Upper lobe of left lung (tissue), 6 donors: Measurements from ENCODE around the gene TSSK3. TPM values are rescaled to one million over a fixed set of nuclear protein-coding genes. Genes with fewer than 3 reads are reported as not detected.
A peak's percentile ranks its signal among the peaks of the same experiment; 100 is the strongest.
"Not testable (repeated sequence)": the region's sequence is repeated elsewhere in the genome, so short reads cannot be mapped to it uniquely, and the experiment has no call there.

Experiments
- ATAC-seq, 2 donors: fragments of 200-7000 bp; cut with Tn5 transposase; one replicate each; pipeline ENCODE4 v1.9.1; 2022; ENCODE audit warnings: mild to moderate bottlenecking in 2 of 2, moderate library complexity in 2 of 2; ENCODE audit not compliant: low FRiP score in 2 of 2
- DNase-seq, 2 donors: peaks; one replicate each; pipeline ENCODE4 v3.0.0-alpha.2; 2019 to 2020
- H3K27ac ChIP-seq, 4 donors: fragments of 200-600 bp; sonication (generic); one replicate each; pipeline ENCODE4 v1.5.1; 2016 to 2019
- H3K27me3 ChIP-seq, 4 donors: fragments of 200-600 bp; sonication (generic); one replicate each; pipeline ENCODE4 v1.5.1; 2017 to 2019
- H3K36me3 ChIP-seq, 4 donors: fragments of 200-600 bp; sonication (generic); one replicate each; pipeline ENCODE4 v1.5.1; 2016 to 2019
- H3K4me1 ChIP-seq, 4 donors: fragments of 200-600 bp; sonication (generic); one replicate each; pipeline ENCODE4 v1.5.1; 2018 to 2019
- H3K4me3 ChIP-seq, 4 donors: fragments of 200-600 bp; sonication (generic); one replicate each; pipeline ENCODE4 v1.5.1; 2017 to 2019; ENCODE audit warnings: mild to moderate bottlenecking in 2 of 4, moderate library complexity in 1 of 4
- H3K9me3 ChIP-seq, 4 donors: fragments of 200-600 bp; sonication (generic); one replicate each; pipeline ENCODE4 v1.5.1; 2018 to 2019
- CTCF ChIP-seq, 6 experiments: fragments of 450-650 bp in 4 of 6; fragments of 200-600 bp in 2 of 6; sonication (generic) in 2 of 6; IDR thresholded peaks; one replicate each; pipeline ENCODE4 v1.5.1; 2016 to 2019; ENCODE audit warnings: antibody characterized with exemption in 6 of 6
- EP300 ChIP-seq, 4 donors: sonication (generic); formaldehyde crosslinking; IDR thresholded peaks; one replicate each; pipeline ENCODE4 v1.5.1; 2017; ENCODE audit warnings: antibody characterized with exemption in 4 of 4, control low read depth in 2 of 4
- POLR2A ChIP-seq, 4 donors: fragments of 450-650 bp; IDR thresholded peaks; one replicate each; pipeline ENCODE4 v1.5.1; 2016 to 2017; ENCODE audit warnings: antibody characterized with exemption in 4 of 4, mild to moderate bottlenecking in 2 of 4
- POLR2AphosphoS5 ChIP-seq, 2 donors: sonication (generic); formaldehyde crosslinking; IDR thresholded peaks; one replicate each; pipeline ENCODE4 v1.5.1; 2017; ENCODE audit warnings: antibody characterized with exemption in 2 of 2
- WGBS, 2 donors: methylation state at CpG; one replicate each; pipeline ENCODE4 v1.1.5; 2017 to 2018; 5-methylcytosine and 5-hydroxymethylcytosine counted together
- total RNA-seq, 6 donors: library from RNA; depleted of rRNA in 4 of 6; stranded (reverse); fragments of >200 nt in 4 of 6; gene quantifications; one replicate each; pipeline versions ENCODE4 v1.1.0 to v1.2.1, GENCODE V29; 2016 to 2021
- donor health status: DM: no; HTN: no; CAD: no; lungs with moderate emphysema.
- donor health status: DM: no; HTN: yes; CAD: no; lungs with severe emphysema.

TSSK3 gene
- total RNA-seq, 6 donors from 2014 or later = 1.2 to 2.3 (median 1.8) TPM; not detected in 2

GRCh38 chr1:32393136-32393535, 30.8 kb downstream of the TSSK3 start:
- Histone ChIP-seq H3K27me3 (no peaks in the 10 kb centered on the region), H3K36me3 (peaks cover 3 to 38% (median 18%) of the 10 kb centered on the region in 4 donors), H3K9me3 (no peaks in the 10 kb centered on the region), H3K4me3 (peak overlapping the region in 3 of 4 donors; percentile 65 to 84 (median 74)), H3K4me1 (peaks cover 28 to 44% (median 34%) of the 10 kb centered on the region in 4 donors), H3K27ac (peak overlapping the region; percentile 89 to 98 (median 92))
- WGBS, 2 donors = 67 to 79% methylated on average over 1 of the region's 1 CpG
- no peak for ATAC-seq
- TF ChIP-seq POLR2AphosphoS5 (IDR thresholded peaks at IDR 0.05) = no peak
- no peak for TF ChIP-seq EP300 (IDR thresholded peaks at IDR 0.05)
- TF ChIP-seq POLR2A (IDR thresholded peaks at IDR 0.05) = no peak
- TF ChIP-seq CTCF (IDR thresholded peaks at IDR 0.05) = no peak
- no peak for DNase-seq

- DNase-seq (peak in 1 of 2 donors; percentile 68), ATAC-seq (peak; percentile 40 to 47)
- 1 to 3% methylated on average over 15 of the region's 15 CpGs for WGBS, 2 donors
- Histone ChIP-seq H3K4me3 (peak overlapping the region; percentile 65 to 84 (median 79)), H3K4me1 (peaks cover 28 to 44% (median 34%) of the 10 kb centered on the region in 4 donors), H3K27me3 (no peaks in the 10 kb centered on the region), H3K9me3 (no peaks in the 10 kb centered on the region), H3K36me3 (peaks cover 3 to 32% (median 16%) of the 10 kb centered on the region in 4 donors), H3K27ac (peak overlapping the region; percentile 89 to 98 (median 92))
- TF ChIP-seq CTCF (IDR thresholded peaks at IDR 0.05) = no peak
- no peak for TF ChIP-seq POLR2A (IDR thresholded peaks at IDR 0.05)
- TF ChIP-seq EP300 (IDR thresholded peaks at IDR 0.05) = no peak
- TF ChIP-seq POLR2AphosphoS5 (IDR thresholded peaks at IDR 0.05) = no peak
Measured at GRCh38 chr1:32393832-32394140, 31.4 kb downstream of the TSSK3 start.

GRCh38 chr1:32394141-32394889, 32.0 kb downstream of the TSSK3 start, which contains the start of gene BSDC1:
BSDC1 (minus strand) TSS chr1:32394441; CDS start chr1:32394414, 27 bp downstream.
- H3K36me3 ChIP-seq = peaks cover 2 to 27% (median 13%) of the 10 kb centered on the region in 4 donors
- 1 to 2% methylated on average over 36 to 47 of the region's 48 CpGs for WGBS, 2 donors
- no peaks in the 10 kb centered on the region for H3K27me3 ChIP-seq
- peak within 1 kb of the TSS; percentile 65 to 84 (median 79) for H3K4me3 ChIP-seq
- DNase-seq (peak; percentile 98), ATAC-seq (peak; percentile 100)
- TF ChIP-seq CTCF (IDR thresholded peaks at IDR 0.05) (no peak), POLR2AphosphoS5 (IDR thresholded peaks at IDR 0.05) (peak; percentile 92 to 98), POLR2A (IDR thresholded peaks at IDR 0.05) (peak in 3 of 4 donors; percentile 77 to 91 (median 87)), EP300 (IDR thresholded peaks at IDR 0.05) (peak in 1 of 4 donors; percentile 59)
- H3K27ac ChIP-seq = peak within 1 kb of the TSS; percentile 89 to 98 (median 92)
- H3K4me1 ChIP-seq = peaks cover 28 to 44% (median 34%) of the 10 kb centered on the region in 4 donors
- no peaks in the 10 kb centered on the region for H3K9me3 ChIP-seq

- peaks cover 28 to 41% (median 34%) of the 10 kb centered on the region in 4 donors for H3K4me1 ChIP-seq
- 1% methylated on average over 14 of the region's 14 CpGs for WGBS, 2 donors
- H3K4me3 ChIP-seq = peak overlapping the region; percentile 11 to 84 (median 70)
- H3K36me3 ChIP-seq = peaks cover 0 to 20% (median 10%) of the 10 kb centered on the region in 4 donors
- H3K27me3 ChIP-seq = no peaks in the 10 kb centered on the region
- ATAC-seq (peak in 1 of 2 donors; percentile 1), DNase-seq (no peak)
- TF ChIP-seq EP300 (IDR thresholded peaks at IDR 0.05) = no peak
- TF ChIP-seq POLR2AphosphoS5 (IDR thresholded peaks at IDR 0.05) = no peak
- no peak for TF ChIP-seq POLR2A (IDR thresholded peaks at IDR 0.05)
- no peak for TF ChIP-seq CTCF (IDR thresholded peaks at IDR 0.05)
- peak overlapping the region; percentile 89 to 98 (median 92) for H3K27ac ChIP-seq
- no peaks in the 10 kb centered on the region for H3K9me3 ChIP-seq
Measured at GRCh38 chr1:32394890-32395432, 32.6 kb downstream of the TSSK3 start.

- H3K9me3 ChIP-seq, H3K4me3 ChIP-seq, DNase-seq, H3K27me3 ChIP-seq, ATAC-seq, H3K27ac ChIP-seq, H3K36me3 ChIP-seq: not testable (repeated sequence)
- H3K4me1 ChIP-seq = peaks cover 30 to 36% (median 31%) of the 10 kb centered on the region in 4 donors
- 89 to 95% methylated on average over 5 of the region's 5 CpGs for WGBS, 2 donors
Measured at GRCh38 chr1:32396524-32396923, 34.2 kb downstream of the TSSK3 start.
